Embryonic facial prominence (tissue), 1 donor: ENCODE results near the gene MKRN2.
"Not testable (repeated sequence)": the region's sequence is repeated elsewhere in the genome, so short reads cannot be mapped to it uniquely, and the experiment has no call there.

Source experiments
- DNase-seq: peaks from one replicate; pipeline ENCODE4 v3.0.0-alpha.2; 2016; ENCODE audit errors: extremely low spot score

The MKRN2 gene

GRCh38 chr3:12588039-12589009 lies 31.4 kb downstream of the MKRN2 start:
- DNase-seq, result no peak

- DNase-seq, result no peak
These were observed 33.2 kb downstream of the MKRN2 start for GRCh38 chr3:12590096-12590495.

- no peak for DNase-seq
These were observed 34.6 kb downstream of the MKRN2 start for GRCh38 chr3:12591456-12591855.

- no peak for DNase-seq
These were observed 35.3 kb downstream of the MKRN2 start for GRCh38 chr3:12591997-12592715.

- no peak for DNase-seq
These were observed 36.6 kb downstream of the MKRN2 start for GRCh38 chr3:12593473-12593872.

- DNase-seq, result no peak
These were observed 42.0 kb downstream of the MKRN2 start for GRCh38 chr3:12598890-12599289.

- DNase-seq, result no peak
These were observed 44.2 kb downstream of the MKRN2 start for GRCh38 chr3:12601072-12601471.

GRCh38 chr3:12603969-12604368 lies 47.1 kb downstream of the MKRN2 start:
- no peak for DNase-seq

GRCh38 chr3:12608376-12608775 lies 51.5 kb downstream of the MKRN2 start:
- DNase-seq, result no peak

- DNase-seq, result no peak
These were observed 54.2 kb downstream of the MKRN2 start for GRCh38 chr3:12611117-12611516.

- no peak for DNase-seq
These were observed 55.8 kb downstream of the MKRN2 start for GRCh38 chr3:12612514-12613226.

GRCh38 chr3:12613250-12613649 lies 56.4 kb downstream of the MKRN2 start:
- no peak for DNase-seq

- DNase-seq, result no peak
These were observed 58.4 kb downstream of the MKRN2 start for GRCh38 chr3:12615266-12615665.

GRCh38 chr3:12618426-12618825 lies 61.5 kb downstream of the MKRN2 start:
- no peak for DNase-seq

- DNase-seq, result no peak
These were observed 63.4 kb downstream of the MKRN2 start for GRCh38 chr3:12620305-12620704.

- DNase-seq, result no peak
These were observed 63.8 kb downstream of the MKRN2 start for GRCh38 chr3:12620729-12621128.

GRCh38 chr3:12622335-12622734 lies 65.4 kb downstream of the MKRN2 start:
- DNase-seq, result no peak

GRCh38 chr3:12624056-12624455 lies 67.2 kb downstream of the MKRN2 start:
- no peak for DNase-seq

GRCh38 chr3:12624964-12625363 lies 68.1 kb downstream of the MKRN2 start:
- DNase-seq, result not testable (repeated sequence)

- DNase-seq, result no peak
These were observed 70.5 kb downstream of the MKRN2 start for GRCh38 chr3:12627370-12627769.

GRCh38 chr3:12628813-12629212 lies 71.9 kb downstream of the MKRN2 start:
- no peak for DNase-seq

- DNase-seq, result no peak
These were observed 72.7 kb downstream of the MKRN2 start for GRCh38 chr3:12629560-12629959.
